ENCODE results near the gene CPXM2.

DNA sequence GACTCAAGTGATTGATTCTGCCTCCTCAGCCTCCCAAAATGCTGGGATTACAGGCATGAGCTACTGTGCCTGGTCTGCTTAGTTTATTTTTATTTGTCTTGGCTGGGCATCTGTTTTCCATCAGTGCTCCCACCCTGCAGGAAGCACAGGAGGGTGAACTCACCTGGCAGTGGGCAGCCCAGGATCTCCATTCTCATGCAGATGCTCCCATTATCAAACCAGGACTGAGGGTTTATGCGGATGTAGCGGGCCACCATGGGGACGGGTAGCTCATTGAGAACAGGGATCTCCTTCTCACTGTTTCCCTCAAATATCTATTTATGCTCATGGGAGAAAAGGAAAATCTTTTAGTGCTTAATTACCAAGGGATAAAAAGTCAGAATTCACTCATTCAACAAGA is 93.8 kb downstream of the CPXM2 start:
- TF ChIP-seq, protein P1, sequence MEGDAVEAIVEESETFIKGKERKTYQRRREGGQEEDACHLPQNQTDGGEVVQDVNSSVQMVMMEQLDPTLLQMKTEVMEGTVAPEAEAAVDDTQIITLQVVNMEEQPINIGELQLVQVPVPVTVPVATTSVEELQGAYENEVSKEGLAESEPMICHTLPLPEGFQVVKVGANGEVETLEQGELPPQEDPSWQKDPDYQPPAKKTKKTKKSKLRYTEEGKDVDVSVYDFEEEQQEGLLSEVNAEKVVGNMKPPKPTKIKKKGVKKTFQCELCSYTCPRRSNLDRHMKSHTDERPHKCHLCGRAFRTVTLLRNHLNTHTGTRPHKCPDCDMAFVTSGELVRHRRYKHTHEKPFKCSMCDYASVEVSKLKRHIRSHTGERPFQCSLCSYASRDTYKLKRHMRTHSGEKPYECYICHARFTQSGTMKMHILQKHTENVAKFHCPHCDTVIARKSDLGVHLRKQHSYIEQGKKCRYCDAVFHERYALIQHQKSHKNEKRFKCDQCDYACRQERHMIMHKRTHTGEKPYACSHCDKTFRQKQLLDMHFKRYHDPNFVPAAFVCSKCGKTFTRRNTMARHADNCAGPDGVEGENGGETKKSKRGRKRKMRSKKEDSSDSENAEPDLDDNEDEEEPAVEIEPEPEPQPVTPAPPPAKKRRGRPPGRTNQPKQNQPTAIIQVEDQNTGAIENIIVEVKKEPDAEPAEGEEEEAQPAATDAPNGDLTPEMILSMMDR (conservative IDR thresholded peaks at IDR 0.05; ENCODE audit: low read length): no peak
- no peak for TF ChIP-seq EZH2phosphoT487 (IDR thresholded peaks at IDR 0.05; ENCODE audit: borderline replicate concordance, low read depth, low read length)

All from OCI-LY7 (cell line).